ENCODE data around the gene MCRIP1.

- no peak for TF ChIP-seq CTCF (conservative IDR thresholded peaks at IDR 0.05 in 1 of 2, IDR thresholded peaks at IDR 0.05 in 1 of 2; ENCODE audit: extremely low read depth in 1 of 2, insufficient read depth in 1 of 2, low read depth in 1 of 2, low read length in 2 of 2)
- TF ChIP-seq EZH2 (IDR thresholded peaks at IDR 0.05; ENCODE audit: borderline replicate concordance, low read length) = no peak
Observed at GRCh38 chr17:81844327-81844851, 11.3 kb upstream of the MCRIP1 start.

Data from mammary epithelial cell (primary cell).